ENCODE results near the gene VARS2.

VARS2 gene

GRCh38 chr6:30881392-30882203, 32.4 kb upstream of the VARS2 start:
- no peak for DNase-seq
- peaks cover 20% of the 10 kb centered on the region for H3K27me3 Mint-ChIP-seq (ENCODE audit: low read depth, poor library complexity)
- H3K36me3 Mint-ChIP-seq (ENCODE audit: low read depth) = no peaks in the 10 kb centered on the region
- TF ChIP-seq, protein P1, sequence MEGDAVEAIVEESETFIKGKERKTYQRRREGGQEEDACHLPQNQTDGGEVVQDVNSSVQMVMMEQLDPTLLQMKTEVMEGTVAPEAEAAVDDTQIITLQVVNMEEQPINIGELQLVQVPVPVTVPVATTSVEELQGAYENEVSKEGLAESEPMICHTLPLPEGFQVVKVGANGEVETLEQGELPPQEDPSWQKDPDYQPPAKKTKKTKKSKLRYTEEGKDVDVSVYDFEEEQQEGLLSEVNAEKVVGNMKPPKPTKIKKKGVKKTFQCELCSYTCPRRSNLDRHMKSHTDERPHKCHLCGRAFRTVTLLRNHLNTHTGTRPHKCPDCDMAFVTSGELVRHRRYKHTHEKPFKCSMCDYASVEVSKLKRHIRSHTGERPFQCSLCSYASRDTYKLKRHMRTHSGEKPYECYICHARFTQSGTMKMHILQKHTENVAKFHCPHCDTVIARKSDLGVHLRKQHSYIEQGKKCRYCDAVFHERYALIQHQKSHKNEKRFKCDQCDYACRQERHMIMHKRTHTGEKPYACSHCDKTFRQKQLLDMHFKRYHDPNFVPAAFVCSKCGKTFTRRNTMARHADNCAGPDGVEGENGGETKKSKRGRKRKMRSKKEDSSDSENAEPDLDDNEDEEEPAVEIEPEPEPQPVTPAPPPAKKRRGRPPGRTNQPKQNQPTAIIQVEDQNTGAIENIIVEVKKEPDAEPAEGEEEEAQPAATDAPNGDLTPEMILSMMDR (IDR thresholded peaks at IDR 0.05) = no peak
- H3K4me3 Mint-ChIP-seq = peak overlapping the region; percentile 82
- H3K9me3 Mint-ChIP-seq = no peaks in the 10 kb centered on the region
- H3K27ac Mint-ChIP-seq = peak overlapping the region; percentile 33
- peaks cover 82% of the 10 kb centered on the region for H3K4me1 Mint-ChIP-seq

GRCh38 chr6:30882204-30882758, 31.8 kb upstream of the VARS2 start:
- peaks cover 87% of the 10 kb centered on the region for H3K4me1 Mint-ChIP-seq
- H3K9me3 Mint-ChIP-seq = no peaks in the 10 kb centered on the region
- peak overlapping the region; percentile 33 for H3K27ac Mint-ChIP-seq
- H3K36me3 Mint-ChIP-seq (ENCODE audit: low read depth) = no peaks in the 10 kb centered on the region
- peaks cover 18% of the 10 kb centered on the region for H3K27me3 Mint-ChIP-seq (ENCODE audit: low read depth, poor library complexity)
- TF ChIP-seq, protein P1 (IDR thresholded peaks at IDR 0.05) = no peak
- peak overlapping the region; percentile 82 for H3K4me3 Mint-ChIP-seq
- DNase-seq = peak; percentile 70

DNA sequence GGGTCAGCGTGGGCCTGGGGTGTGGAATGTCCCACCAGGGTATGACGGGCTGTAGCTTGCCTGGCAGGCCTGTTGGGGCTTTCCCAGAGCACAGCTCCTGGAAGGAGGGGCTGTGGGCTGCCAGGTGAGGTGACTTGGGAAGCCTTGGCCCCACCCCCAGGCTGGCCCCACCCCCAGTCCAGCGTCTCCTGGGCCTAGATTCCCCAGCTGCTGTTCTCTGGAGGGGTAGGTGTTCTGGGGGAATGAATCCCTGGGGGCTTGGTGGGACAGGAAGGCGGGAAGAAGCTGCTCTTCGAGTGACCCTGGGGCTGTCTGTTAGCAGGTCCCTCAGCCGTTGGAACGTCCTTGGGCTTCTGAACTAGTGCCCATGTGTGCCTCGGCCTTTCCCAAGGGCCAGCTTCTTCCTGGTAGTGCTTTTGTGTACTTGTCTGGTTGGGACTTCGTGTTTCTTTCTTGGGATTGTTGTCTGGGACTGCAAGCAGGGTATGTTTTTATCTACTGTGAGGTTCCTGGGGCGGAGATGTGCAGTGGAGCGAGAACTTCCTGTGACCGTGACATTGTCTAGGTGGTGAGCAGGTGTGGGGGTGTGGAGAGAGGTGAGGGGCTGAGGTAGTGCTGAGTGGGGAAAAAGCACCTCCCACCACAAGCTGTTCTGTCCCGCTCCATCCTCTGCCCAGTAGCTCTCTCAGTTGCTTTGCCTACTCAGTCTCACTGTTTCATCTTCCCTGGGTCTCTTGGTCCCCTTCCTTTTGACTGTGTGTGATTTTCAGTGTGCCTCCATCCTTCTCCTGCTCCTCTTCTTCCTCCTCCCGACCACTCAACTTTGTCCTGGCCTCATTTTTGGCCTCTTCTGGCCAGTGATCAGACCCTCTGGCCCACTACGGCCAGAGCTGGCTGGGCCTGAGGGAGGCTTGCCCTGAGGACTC, 31.0 kb upstream of the VARS2 start:
- peak overlapping the region; percentile 82 for H3K4me3 Mint-ChIP-seq
- peaks cover 18% of the 10 kb centered on the region for H3K27me3 Mint-ChIP-seq (ENCODE audit: low read depth, poor library complexity)
- no peaks in the 10 kb centered on the region for H3K9me3 Mint-ChIP-seq
- peak; percentile 54 for DNase-seq
- H3K36me3 Mint-ChIP-seq (ENCODE audit: low read depth) = no peaks in the 10 kb centered on the region
- peak overlapping the region; percentile 99 for H3K27ac Mint-ChIP-seq
- TF ChIP-seq, protein P1 (IDR thresholded peaks at IDR 0.05) = no peak
- H3K4me1 Mint-ChIP-seq = peaks cover 87% of the 10 kb centered on the region

DNA sequence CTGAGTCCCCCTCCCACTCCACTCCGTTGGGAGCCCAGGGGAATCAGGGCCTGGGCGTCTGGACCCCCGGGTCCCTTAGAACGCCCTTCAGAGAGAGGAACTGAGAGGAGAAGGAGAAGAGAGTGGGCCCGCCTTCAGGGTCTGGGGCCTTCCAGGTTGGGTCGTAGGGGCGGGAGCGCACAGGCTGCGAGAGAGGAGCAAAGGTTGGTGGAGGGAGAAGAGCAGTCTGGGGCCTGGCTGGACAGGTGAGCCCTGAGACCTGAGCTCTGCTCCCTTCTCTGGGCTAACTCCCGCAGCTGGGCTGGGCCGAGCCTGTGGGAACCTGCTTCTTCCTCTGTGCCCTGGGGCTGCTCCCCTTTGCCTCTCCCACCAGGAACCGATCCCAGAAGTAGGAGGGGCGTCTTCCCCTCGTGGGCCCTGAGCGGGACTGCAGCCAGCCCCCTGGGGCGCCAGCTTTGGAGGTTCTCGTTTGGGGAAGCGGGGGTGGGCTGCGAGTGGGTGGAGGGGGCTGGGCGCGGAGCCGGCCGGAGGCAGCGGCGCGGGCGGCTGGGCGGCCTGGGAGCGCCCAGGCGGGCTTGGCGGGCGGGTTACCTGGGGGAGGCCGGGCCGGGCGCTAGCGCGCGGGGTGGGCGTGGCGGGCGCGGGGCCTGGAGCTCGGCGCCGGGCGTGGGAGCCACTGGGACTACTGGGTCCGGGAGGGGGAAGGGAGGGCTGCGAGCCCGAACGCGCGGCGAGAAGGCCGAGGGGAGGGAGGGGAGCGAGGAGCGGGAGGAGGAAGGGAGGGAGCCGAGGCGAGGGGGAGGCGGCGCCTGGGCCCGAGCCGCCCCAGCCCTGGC, 30.1 kb upstream of the VARS2 start, which contains the start of gene DDR1:
Gene DDR1, plus strand, starts transcription at position 835 of the 836 bp plus-strand sequence. CDS start 4,211 bp downstream, outside the sequence.
- Mint-ChIP-seq H3K27ac (peak within 1 kb of the TSS; percentile 99), H3K27me3 (ENCODE audit: low read depth, poor library complexity) (peaks cover 11% of the 10 kb centered on the region), H3K4me1 (peaks cover 86% of the 10 kb centered on the region), H3K36me3 (ENCODE audit: low read depth) (peaks cover 5% of the 10 kb centered on the region), H3K4me3 (peak within 1 kb of the TSS; percentile 86), H3K9me3 (no peaks in the 10 kb centered on the region)
- TF ChIP-seq, protein P1 (IDR thresholded peaks at IDR 0.05) = no peak
- DNase-seq = peak; percentile 72

Measured in nephron progenitor cell (in vitro differentiated cells).